ENCODE results near the gene MSRB1.
"Not testable (repeated sequence)": the region's sequence is repeated elsewhere in the genome, so short reads cannot be mapped to it uniquely, and the experiment has no call there.

The MSRB1 gene

DNA sequence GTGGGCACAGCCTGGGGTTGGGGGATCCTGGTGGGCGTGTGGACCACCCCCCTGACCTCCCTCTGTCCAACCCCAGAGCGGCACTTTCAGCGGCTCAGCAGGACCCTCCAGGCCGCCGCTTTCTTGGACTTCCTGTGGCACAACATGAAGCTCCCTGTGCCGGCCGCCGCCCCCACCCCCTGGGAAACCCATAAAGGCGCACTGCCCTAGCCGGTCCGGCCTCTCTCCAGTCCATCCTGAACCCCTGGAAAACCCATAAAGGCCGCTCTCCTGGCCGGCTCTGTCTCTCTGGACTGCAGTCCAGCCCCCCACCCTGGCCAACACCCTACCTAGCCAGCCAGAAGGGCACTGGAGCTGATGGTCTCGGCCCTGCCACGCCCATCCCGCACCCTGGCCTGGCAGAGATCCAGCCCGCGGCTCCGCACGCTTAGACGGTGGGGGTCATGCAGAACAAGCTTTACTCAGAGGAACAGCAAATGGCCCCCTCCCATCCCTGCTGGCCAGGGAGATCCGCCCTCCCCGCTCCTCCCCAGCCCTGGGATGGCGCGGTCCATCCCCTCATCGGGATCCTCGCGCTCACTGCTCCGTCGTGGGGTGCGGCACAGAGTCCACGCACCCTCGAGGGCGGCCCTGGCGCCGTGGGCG is 35.6 kb upstream of the MSRB1 start:
- no peak for DNase-seq (ENCODE audit: low read depth)

DNA sequence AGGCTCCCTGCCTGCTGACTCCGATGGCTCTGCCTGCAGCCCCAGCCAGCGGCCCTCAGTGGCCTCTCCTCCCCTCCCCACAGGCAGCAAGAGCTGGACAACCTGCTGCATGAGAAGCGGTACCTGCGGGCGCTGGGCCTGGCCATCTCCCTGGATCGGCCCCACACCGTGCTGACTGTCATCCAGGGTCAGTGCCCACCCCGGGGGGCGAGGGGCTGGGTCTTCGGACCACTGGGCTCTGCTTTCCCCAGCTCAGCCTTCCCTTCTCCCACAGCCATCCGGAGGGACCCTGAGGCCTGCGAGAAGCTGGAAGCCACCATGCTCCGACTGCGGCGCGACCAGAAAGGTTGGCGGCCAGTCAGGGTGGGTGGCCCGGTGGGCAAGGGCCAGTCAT is 34.9 kb upstream of the MSRB1 start:
- DNase-seq (ENCODE audit: low read depth) = no peak

DNA sequence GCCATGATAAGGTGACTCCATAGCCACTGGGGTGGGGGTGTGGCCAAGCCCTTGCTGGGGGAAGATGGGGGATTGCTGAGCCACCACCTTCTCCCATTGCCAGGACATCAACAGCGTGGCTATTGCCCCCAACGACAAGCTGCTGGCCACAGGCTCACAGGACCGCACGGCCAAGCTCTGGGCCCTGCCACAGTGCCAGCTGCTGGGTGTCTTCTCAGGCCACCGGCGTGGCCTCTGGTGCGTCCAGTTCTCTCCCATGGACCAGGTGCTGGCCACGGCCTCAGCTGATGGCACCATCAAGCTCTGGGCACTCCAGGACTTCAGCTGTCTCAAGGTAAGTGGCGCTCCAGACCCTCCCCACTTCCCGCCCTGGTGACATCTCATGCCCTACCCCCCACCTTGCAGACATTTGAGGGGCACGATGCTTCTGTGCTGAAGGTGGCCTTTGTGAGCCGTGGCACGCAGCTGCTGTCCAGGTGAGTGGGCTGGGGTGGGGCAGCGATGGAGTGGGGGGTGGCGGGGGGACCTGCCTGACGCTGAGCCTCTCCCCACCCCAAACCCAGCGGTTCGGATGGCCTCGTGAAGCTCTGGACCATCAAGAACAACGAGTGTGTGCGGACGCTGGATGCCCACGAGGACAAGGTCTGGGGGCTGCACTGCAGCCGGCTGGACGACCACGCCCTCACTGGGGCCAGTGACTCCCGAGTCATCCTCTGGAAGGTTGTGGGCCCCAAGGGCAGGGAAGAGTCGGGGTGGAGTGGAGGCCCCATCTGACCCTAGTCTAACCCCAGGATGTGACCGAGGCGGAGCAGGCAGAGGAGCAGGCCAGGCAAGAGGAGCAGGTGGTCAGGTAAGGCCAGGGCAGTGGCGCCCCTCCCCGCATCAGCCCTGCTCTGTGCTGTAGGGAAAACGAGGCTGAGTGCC is 34.2 kb upstream of the MSRB1 start:
- DNase-seq (ENCODE audit: low read depth) = no peak

DNA sequence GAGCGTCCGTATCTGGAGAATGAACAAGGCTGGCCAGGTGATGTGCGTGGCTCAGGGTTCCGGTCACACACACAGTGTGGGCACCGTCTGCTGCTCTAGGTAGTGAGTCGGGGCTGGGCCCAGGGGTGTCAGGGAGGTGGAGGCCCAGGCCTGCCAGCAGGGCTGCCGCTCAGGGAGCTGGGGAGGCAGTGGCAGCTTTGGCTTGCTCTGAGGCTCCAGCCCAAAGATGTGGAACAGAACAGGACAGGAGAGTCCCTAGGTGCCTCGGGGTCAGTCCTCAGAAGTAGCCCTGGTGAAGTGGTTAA is 33.2 kb upstream of the MSRB1 start:
- no peak for DNase-seq (ENCODE audit: low read depth)

DNA sequence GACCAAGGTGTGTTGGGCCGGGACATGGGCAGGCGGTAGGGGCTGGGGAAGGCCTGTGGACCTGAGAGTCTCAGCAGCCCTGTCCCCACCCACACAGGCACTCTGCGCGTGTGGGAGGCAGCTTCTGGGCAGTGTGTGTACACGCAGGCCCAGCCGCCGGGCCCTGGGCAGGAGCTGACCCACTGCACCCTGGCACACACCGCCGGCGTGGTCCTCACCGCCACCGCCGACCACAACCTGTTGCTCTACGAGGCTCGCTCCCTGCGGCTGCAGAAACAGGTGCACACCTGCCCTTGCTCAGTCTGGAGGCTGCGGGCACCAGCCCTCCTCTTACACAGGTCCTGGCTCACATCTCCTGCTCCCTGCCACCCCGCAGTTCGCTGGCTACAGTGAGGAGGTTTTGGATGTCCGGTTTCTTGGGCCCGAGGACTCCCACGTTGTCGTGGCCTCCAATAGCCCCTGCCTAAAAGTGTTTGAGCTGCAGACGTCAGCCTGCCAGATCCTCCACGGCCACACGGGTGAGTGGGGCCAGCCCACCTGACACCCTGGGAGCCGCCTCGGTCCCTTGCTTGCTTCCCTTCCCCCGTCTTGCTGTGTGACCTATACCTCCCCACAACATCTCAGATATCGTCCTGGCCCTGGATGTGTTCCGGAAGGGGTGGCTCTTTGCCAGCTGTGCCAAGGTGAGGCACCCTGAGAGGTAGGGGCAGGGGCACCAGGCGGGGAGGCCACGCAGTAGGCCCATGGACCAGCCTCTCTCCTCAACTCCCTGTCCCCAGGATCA is 32.6 kb upstream of the MSRB1 start:
- no peak for DNase-seq (ENCODE audit: low read depth)

DNA sequence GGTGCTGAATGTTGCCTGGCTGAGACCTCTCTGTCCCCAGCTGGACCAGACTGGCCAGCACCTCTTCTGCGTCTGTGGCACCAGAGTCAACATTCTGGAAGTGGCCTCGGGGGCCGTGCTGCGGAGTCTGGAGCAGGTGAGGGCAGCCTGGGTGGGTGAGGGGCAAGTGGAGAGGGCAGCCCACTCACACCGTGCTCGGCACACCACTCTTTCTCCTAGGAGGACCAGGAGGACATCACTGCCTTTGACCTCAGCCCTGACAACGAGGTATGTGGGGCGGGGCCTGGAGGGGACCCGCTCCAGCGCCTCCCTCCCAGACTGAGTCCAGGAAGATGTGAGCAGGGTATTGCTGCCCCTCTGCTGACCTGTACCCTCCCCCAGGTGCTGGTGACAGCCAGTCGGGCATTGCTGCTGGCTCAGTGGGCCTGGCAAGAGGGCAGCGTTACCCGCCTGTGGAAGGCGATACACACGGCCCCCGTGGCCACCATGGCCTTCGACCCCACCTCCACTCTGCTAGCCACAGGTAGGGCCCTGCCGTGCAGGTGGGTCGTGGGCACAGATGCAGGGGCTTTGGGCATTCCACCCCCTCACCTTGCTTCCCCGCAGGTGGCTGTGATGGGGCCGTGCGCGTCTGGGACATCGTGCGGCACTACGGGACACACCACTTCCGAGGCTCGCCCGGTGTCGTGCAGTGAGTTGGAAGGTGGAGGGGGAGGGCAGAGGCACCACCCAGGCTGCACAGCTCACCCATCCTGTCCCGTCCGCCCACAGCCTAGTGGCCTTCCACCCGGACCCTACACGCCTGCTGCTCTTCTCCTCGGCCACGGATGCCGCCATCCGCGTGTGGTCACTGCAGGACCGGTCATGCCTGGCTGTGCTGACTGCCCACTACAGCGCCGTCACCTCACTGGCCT is 31.4 kb upstream of the MSRB1 start:
- DNase-seq (ENCODE audit: low read depth) = no peak

DNA sequence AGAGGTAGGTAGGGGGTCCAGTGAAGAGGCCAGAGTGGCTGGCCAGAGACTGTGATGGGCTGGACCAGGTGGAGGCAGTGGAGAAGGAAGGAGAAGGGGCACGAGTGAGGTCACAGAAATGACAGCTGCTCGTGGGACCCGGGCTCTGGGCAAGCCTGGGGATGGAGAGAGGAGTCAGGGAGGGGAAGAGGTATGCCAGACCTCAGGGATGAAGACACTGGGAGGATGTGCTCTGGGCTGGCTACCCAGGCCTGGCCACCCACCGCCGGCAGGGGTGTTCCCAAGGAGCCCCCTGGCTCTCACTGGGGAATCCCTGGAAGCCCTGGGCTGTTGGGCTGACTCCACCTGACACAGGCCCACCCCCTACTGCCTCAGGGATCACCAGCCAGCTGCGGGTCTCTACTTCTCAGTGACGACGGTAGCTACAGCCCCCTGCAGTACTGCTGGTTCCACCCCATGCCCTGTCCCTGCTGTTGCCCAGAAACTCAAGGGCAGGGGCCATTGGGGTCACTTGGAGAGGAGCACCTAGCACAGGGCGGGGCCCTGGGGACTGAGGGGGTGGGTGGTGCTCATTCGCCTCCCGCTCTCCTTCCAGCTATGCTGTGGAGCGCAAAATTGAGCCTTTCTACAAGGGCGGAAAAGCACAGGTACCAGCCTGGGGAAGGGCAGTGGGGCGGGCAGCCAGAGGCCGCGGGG is 30.6 kb upstream of the MSRB1 start:
- DNase-seq (ENCODE audit: low read depth) = no peak

DNA sequence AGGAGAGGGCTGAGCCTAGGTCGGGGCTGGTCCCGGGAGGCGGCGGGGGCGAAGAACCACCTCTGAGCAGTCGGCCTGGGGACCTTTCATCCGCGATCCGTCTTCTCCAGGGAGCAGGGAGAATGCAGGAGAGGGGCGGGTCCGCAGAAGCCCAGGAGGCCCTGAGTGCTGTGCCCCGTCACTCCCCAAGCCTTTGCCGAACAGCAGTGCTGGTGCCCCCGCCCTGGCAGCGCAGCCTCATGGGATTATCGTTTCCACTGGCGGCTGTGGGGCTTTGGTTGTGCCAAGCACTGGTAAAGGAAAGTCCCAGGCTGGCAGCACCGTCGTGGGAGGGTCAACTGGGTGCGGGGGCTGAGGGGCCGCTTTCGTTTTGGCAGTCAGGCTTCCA is 29.5 kb upstream of the MSRB1 start:
- peak; percentile 55 for DNase-seq (ENCODE audit: low read depth)

GRCh38 chr16:1971796-1972489 is 28.9 kb upstream of the MSRB1 start, which contains the start of gene TBL3:
TBL3 (plus strand) TSS chr16:1972053; CDS start chr16:1972165, 112 bp downstream.
- DNase-seq (ENCODE audit: low read depth) = peak; percentile 95

DNA sequence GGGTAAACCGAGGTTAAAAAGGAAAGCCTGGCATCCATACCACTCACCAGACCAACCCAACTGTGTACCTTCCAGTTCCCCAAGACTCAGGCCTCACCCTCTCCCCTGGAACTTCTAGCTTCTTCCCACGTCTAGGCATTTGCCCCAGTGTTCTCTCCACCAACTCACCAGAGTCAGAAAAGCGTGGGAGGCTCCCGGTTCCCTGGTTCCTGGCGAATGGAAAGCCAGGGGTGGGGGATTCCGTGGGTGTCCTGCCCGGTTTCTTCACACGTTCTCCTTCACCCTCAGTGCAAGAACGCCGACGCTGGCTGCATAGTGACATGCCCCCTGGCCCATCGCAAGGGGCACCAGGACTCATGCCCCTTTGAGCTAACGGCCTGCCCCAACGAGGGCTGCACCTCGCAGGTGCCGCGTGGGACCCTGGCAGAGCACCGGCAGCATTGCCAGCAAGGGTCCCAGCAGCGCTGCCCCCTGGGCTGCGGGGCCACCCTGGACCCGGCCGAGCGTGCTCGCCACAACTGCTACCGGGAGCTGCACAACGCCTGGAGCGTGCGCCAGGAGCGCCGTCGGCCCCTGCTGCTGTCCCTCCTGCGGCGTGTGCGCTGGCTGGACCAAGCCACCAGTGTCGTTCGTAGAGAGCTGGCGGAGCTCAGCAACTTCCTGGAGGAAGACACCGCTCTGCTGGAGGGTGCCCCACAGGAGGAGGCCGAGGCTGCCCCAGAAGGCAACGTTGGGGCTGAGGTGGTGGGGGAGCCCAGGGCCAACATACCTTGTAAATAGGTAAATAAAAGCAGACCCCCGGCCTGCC is 25.4 kb upstream of the MSRB1 start:
- DNase-seq (ENCODE audit: low read depth) = no peak

GRCh38 chr16:1966460-1966859 is 23.5 kb upstream of the MSRB1 start, which contains the start of gene RNF151:
RNF151 (plus strand) TSS chr16:1966856; CDS start chr16:1966882, 26 bp downstream.
- DNase-seq (ENCODE audit: low read depth) = no peak

DNA sequence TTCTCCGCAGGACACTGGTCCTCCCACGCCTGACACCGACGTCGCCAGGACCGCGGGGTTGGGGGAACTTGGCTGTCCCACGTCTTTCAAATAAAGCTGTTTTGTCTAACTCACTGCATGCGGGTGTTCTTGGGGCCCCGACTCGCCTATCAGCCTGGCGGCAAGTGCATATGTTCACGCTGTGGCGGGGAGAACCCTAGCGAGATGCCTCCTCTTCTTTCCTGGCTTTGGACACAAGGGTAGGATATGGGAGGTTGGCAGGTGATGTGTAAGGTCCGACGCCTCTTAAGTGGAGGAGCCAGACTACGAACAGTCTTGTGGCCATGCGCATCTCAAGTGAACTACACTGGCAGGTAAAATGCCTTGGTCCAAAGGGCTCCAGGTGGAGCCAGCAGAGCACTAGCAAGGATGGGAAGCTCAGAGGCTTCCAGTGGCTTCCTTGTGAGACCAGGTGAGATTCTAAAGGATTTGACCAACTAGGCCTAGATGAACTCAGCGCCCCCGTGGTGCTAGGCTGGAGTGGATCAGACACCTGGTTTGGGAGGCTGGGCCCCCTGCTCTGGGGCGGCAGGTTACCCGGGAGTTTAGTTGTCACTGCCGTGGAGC is 22.5 kb upstream of the MSRB1 start:
- DNase-seq (ENCODE audit: low read depth) = no peak

GRCh38 chr16:1964506-1965395 is 21.8 kb upstream of the MSRB1 start, which contains the start of gene RPS2:
RPS2 (minus strand) TSS chr16:1964826; CDS start chr16:1964625, 201 bp downstream.
- DNase-seq (ENCODE audit: low read depth) = peak; percentile 99

DNA sequence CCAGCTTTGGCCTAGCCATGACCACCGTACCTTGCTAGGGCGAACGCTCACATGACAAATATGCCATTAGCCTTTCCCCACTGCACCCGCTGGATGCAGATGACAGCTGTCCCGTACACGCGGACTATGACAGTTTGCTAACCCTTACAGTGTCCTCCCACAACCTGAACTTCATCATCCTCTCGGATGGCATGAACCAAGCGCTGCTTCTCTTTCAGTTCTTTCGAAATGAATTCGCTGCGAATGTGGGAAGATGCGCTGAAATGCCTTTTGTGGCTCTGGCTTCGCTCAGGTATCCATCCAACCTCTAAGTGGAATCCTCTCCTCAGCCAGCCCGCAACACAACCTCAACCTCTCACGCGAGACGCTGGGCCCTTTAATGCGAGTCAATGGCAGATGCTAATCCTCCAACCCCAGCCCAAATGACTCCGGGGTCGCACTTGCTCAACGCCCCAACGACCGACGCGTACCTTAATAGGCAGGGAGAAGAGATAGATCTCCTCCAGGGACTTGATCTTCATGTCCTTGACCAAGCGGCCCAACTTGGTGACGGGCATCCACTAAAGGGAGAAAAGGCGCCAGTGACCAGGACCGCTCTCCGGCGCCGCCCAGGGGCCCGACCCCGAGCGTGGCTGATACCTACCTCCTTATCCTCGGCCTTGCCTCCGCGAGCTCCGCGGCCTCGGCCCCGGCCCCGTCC is 21.0 kb upstream of the MSRB1 start:
- DNase-seq (ENCODE audit: low read depth) = peak; percentile 39

DNA sequence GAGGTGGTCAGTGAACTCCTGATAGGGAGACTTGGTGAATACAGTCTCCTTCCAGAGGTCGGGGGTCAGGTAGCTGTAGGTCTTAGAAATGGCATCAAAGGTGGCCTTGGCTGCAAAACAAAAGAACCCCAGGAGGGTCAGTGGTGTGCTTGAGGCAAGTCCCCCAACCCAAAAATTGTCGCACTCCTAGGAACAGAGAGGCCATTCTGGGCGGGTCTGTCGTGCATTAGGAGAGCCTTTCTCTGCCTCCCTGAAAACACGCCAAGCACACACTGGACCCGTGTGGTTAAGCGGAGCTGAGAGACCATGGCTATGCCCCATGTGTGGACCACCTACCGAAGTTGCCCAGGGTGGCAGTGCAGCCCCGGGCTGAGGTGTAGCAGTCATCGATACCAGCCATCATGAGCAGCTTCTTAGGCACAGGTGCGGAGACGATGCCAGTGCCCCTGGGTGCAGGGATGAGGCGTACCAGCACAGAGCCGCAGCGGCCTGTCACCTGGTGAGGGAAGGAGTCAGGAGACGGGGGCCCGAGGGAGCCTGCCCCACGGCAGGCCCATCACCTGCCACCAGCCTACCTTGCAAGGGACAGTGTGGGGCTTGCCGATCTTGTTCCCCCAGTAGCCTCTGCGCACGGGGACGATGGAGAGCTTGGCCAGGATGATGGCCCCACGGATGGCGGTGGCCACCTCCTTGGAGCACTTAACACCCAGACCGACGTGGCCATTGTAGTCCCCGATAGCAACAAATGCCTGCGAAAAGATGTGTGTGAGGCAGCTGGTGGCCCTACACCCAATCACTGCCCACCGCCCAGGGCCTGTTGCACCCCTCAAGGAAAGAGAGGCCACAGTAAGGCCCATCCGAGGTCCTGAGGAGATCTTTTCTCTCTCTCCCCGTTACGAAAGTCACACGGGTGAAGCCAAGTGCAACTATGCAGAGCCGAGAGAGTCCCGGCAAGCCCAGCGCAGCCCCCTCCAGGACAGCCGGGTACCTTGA is 19.5 kb upstream of the MSRB1 start:
- not testable (repeated sequence) for DNase-seq (ENCODE audit: low read depth)

DNA sequence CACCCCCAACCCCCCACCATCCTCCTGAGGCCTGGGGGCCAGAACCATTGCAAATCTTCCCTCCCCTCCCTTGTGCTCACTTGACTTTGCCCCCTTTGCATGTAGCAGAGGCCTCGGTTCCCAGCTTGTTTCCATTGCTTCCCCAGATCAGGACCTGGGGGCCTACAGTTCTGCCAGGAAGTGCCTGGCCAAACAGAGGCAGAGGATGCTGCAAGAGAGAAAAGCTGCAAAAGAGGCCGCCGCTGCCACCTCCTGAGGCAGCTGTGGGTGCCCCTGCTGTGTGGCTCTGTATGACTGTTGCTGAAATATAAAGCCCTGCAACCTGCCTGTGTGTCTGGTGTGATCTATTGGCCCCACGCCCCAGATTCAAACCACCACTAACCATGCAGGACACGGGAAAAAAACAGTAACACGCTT is 18.7 kb upstream of the MSRB1 start:
- no peak for DNase-seq (ENCODE audit: low read depth)

All from ELR (cell line).